SK-N-SH (cell line): Measurements from ENCODE around the gene SLC12A6. TPM values are rescaled to one million over a fixed set of nuclear protein-coding genes. Genes with fewer than 3 reads are reported as not detected.

Experiments used
- CTCF ChIA-PET: fragments of 300-600, 350-600 bp; formaldehyde crosslinking; extraction: SDS; loops from one replicate; lab custom pipeline; 2021; lab: Yijun Ruan, JAX
- POLR2A ChIA-PET: fragments of 350-600 bp; sonication (Branson Sonifier 250); formaldehyde crosslinking; extraction: SDS; loops from one replicate; lab custom pipeline; 2020; ENCODE audit warnings: antibody characterized with exemption, inconsistent platforms; lab: Yijun Ruan, JAX
- DNase-seq: peaks from one replicate; pipeline ENCODE4 v3.0.0; 2012
- H2AFZ ChIP-seq: fragments of 200-600 bp; sonication (generic); 2 replicates; pipeline ENCODE4 v1.8.1; 2016; ENCODE audit warnings: antibody characterized with exemption, mild to moderate bottlenecking, low read depth
- H3F3A ChIP-seq: fragments of 200-600 bp; sonication (generic); replicated peaks from 2 replicates; pipeline ENCODE3; 2016; ENCODE audit warnings: antibody characterized with exemption, mild to moderate bottlenecking; ENCODE audit not compliant: insufficient read depth
- H3K27ac ChIP-seq, 2 experiments: fragments of 200-500 bp in 1 of 2; fragments of 200-600 bp in 1 of 2; sonication (Bioruptor generic) in 1 of 2; sonication (generic), shearing (Covaris generic) in 1 of 2; 2 replicates each; pipeline versions ENCODE4 v1.5.1 to v1.6.1; 2014 to 2016; ENCODE audit warnings: low read depth in 2 of 2, inconsistent platforms in 1 of 2, low read length in 1 of 2, mild to moderate bottlenecking in 1 of 2, mixed read lengths in 1 of 2
- H3K27me3 ChIP-seq: fragments of 200-600 bp; sonication (generic), shearing (Covaris generic); 2 replicates; pipeline ENCODE4 v1.6.1; 2016; ENCODE audit warnings: mixed run types; ENCODE audit not compliant: insufficient read depth
- H3K36me3 ChIP-seq, 2 experiments: fragments of 200-500 bp in 1 of 2; fragments of 200-600 bp in 1 of 2; sonication (Bioruptor generic) in 1 of 2; sonication (generic) in 1 of 2; replicated peaks in 1 of 2; 2 replicates each; pipeline versions ENCODE3 to v1.5.1; 2014 to 2016; ENCODE audit warnings: low read length in 1 of 2, mild to moderate bottlenecking in 1 of 2; ENCODE audit not compliant: insufficient read depth in 2 of 2, control insufficient read depth in 1 of 2
- H3K4me1 ChIP-seq, 2 experiments: fragments of 200-500 bp in 1 of 2; fragments of 200-600 bp in 1 of 2; sonication (Bioruptor generic) in 1 of 2; sonication (generic), shearing (Covaris generic) in 1 of 2; 2 replicates each; pipeline versions ENCODE4 v1.5.1 to v1.6.1; 2014 to 2016; ENCODE audit warnings: low read depth in 1 of 2, low read length in 1 of 2, mixed run types in 1 of 2; ENCODE audit not compliant: insufficient read depth in 2 of 2, control insufficient read depth in 1 of 2
- H3K4me2 ChIP-seq: fragments of 200-600 bp; sonication (generic), shearing (Covaris generic); 2 replicates; pipeline ENCODE4 v1.6.1; 2017; ENCODE audit warnings: mixed run types
- H3K4me3 ChIP-seq, 2 experiments: fragments of 200-500 bp in 1 of 2; fragments of 200-600 bp in 1 of 2; sonication (Bioruptor generic) in 1 of 2; sonication (generic), shearing (Covaris generic) in 1 of 2; 2 replicates each; pipeline versions ENCODE4 v1.5.1 to v1.8.1; 2014 to 2016; ENCODE audit warnings: low read depth in 2 of 2, inconsistent platforms in 1 of 2, low read length in 1 of 2, mild to moderate bottlenecking in 1 of 2, mixed read lengths in 1 of 2, moderate library complexity in 1 of 2
- H3K79me2 ChIP-seq: fragments of 200-600 bp; sonication (generic); 2 replicates; pipeline ENCODE4 v1.8.1; 2017; ENCODE audit warnings: mild to moderate bottlenecking; ENCODE audit not compliant: insufficient read depth
- H3K9ac ChIP-seq: fragments of 200-600 bp; sonication (generic); 2 replicates; pipeline ENCODE4 v1.6.1; 2017; ENCODE audit warnings: mixed run types
- H3K9me2 ChIP-seq: fragments of 200-600 bp; sonication (generic); 2 replicates; pipeline ENCODE4 v1.6.1; 2017; ENCODE audit warnings: mixed run types
- H3K9me3 ChIP-seq: fragments of 200-600 bp; sonication (generic); 2 replicates; pipeline ENCODE4 v1.6.1; 2017; ENCODE audit warnings: mixed run types, mild to moderate bottlenecking, moderate library complexity
- H4K20me1 ChIP-seq: fragments of 200-600 bp; sonication (generic); 2 replicates; pipeline ENCODE4 v1.6.1; 2017; ENCODE audit warnings: mild to moderate bottlenecking, mixed run types; ENCODE audit not compliant: insufficient read depth
- ELF1 ChIP-seq: IDR thresholded peaks from 2 replicates; pipeline ENCODE4 v1.4.0; 2012
- EZH2phosphoT487 ChIP-seq: fragments of 200-600 bp; sonication (generic); IDR thresholded peaks from 2 replicates; pipeline ENCODE4 v1.6.1; 2017; ENCODE audit warnings: low read depth, mixed run types, mild to moderate bottlenecking, antibody characterized with exemption, moderate library complexity, borderline replicate concordance
- NFIC ChIP-seq: IDR thresholded peaks from 2 replicates; pipeline ENCODE4 v1.4.0; 2012; ENCODE audit warnings: borderline replicate concordance
- NRF1 ChIP-seq: IDR thresholded peaks from 2 replicates; pipeline ENCODE4 v1.6.1; 2012; ENCODE audit warnings: low read depth, mild to moderate bottlenecking, low read length
- POLR2AphosphoS5 ChIP-seq: IDR thresholded peaks from 2 replicates; pipeline ENCODE4 v1.6.1; 2012; ENCODE audit warnings: low read depth, low read length
- RAD21 ChIP-seq: IDR thresholded peaks from 2 replicates; pipeline ENCODE4 v1.6.1; 2012; ENCODE audit warnings: mild to moderate bottlenecking, low read length
- RCOR1 ChIP-seq: fragments of 150-350 bp; IDR thresholded peaks from 2 replicates; pipeline ENCODE4 v1.6.1; 2017; ENCODE audit warnings: antibody characterized with exemption, low read length
- REST ChIP-seq: IDR thresholded peaks from 2 replicates; pipeline ENCODE4 v1.6.1; 2012; ENCODE audit warnings: mild to moderate bottlenecking, low read depth, low read length, moderate library complexity
- RFX5 ChIP-seq: IDR thresholded peaks from 2 replicates; pipeline ENCODE4 v1.6.1; 2012; ENCODE audit warnings: mild to moderate bottlenecking, improper control_type of control experiment, low read length
- TAF1 ChIP-seq: IDR thresholded peaks from 2 replicates; pipeline ENCODE4 v1.6.1; 2012; ENCODE audit warnings: low read depth, mild to moderate bottlenecking, low read length, moderate library complexity, borderline replicate concordance
- TCF12 ChIP-seq: IDR thresholded peaks from 2 replicates; pipeline ENCODE4 v1.4.0; 2012
- YY1 ChIP-seq: IDR thresholded peaks from 2 replicates; pipeline ENCODE4 v1.4.0; 2012; ENCODE audit warnings: low read depth, mild to moderate bottlenecking
- ZBTB33 ChIP-seq: IDR thresholded peaks from 2 replicates; pipeline ENCODE4 v1.4.0; 2012; ENCODE audit warnings: low read depth, borderline replicate concordance
- WGBS: methylation state at CpG from one replicate; pipeline ENCODE4 v1.1.6; 2017; ENCODE audit warnings: low lambda C conversion rate; 5-methylcytosine and 5-hydroxymethylcytosine counted together
- polyA plus RNA-seq, 3 experiments: library from polyadenylated mRNA; depleted of rRNA; stranded (reverse); fragments of >200 nt; gene quantifications; 2 replicates each; pipeline ENCODE4 v1.2.3, GENCODE V29; 2012

SLC12A6 gene
- polyA plus RNA-seq, 1 of the 3 experiments (the other 2 are of a cell fraction) = 7.7 TPM

DNA sequence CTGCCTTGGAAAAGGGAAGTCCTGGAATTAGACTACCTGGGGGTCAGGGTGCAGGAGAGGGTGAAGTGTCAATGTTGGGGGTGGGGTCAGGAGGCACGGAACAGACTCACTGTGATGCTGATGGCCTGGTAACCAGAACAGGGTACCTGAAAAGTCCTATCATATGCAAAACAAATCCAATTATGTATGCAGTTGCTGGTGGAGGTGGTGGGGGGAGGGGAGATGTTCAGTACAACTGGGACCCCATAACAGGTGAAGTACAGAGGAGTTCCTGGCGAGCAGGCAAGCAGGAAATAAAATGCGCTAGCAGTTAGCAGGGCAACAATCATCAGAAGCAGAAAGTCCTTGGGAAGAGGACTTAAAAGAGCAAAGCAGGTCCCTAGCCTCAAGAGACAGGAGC lies 123.4 kb downstream of the SLC12A6 start:
- no peak for DNase-seq
- WGBS = 94% methylated on average over 3 of the region's 3 CpGs
- POLR2A ChIA-PET = no interaction called here
- Histone ChIP-seq H3K9ac (no peak overlapping the region), H3K27ac (no peak overlapping the region), H3K27me3 (no peaks in the 10 kb centered on the region), H3K79me2 (peaks cover 4% of the 10 kb centered on the region), H3K9me2 (no peaks in the 10 kb centered on the region), H3K4me2 (no peak overlapping the region), H3K4me1 (peaks cover 0 to 2% of the 10 kb centered on the region in 2 experiments; a peak in 1 of 4 replicates), H3K4me3 (no peak overlapping the region), H3K9me3 (no peaks in the 10 kb centered on the region), H3F3A (peaks cover 16% of the 10 kb centered on the region), H2AFZ (no peak overlapping the region), H3K36me3 (no peaks in the 10 kb centered on the region), H4K20me1 (no peaks in the 10 kb centered on the region)
- no peak for TF ChIP-seq RCOR1
- CTCF ChIA-PET = interaction anchor here (0.7 to 1.3 kb wide), 3 partner anchors 20 to 153 kb away, joined by 3 read pairs; partner anchors contain the start of gene LPCAT4

GRCh38 chr15:34213690-34214089 lies 123.9 kb downstream of the SLC12A6 start:
- Histone ChIP-seq H3K79me2 (peaks cover 9% of the 10 kb centered on the region), H3K9me2 (no peaks in the 10 kb centered on the region), H2AFZ (no peak overlapping the region), H3K36me3 (no peaks in the 10 kb centered on the region), H3F3A (peaks cover 19% of the 10 kb centered on the region), H3K4me3 (no peak overlapping the region), H3K4me2 (no peak overlapping the region), H4K20me1 (no peaks in the 10 kb centered on the region), H3K4me1 (peaks cover 0 to 2% of the 10 kb centered on the region in 2 experiments; a peak in 2 of 4 replicates), H3K27ac (no peak overlapping the region), H3K9ac (no peak overlapping the region), H3K27me3 (no peaks in the 10 kb centered on the region), H3K9me3 (no peaks in the 10 kb centered on the region)
- TF ChIP-seq YY1 (no peak), NRF1 (no peak), POLR2AphosphoS5 (no peak), TCF12 (no peak), EZH2phosphoT487 (no peak), NFIC (no peak), RFX5 (no peak), RCOR1 (no peak), RAD21 (no peak), ZBTB33 (no peak), ELF1 (no peak), REST (no peak), TAF1 (no peak)
- WGBS = 39% methylated on average over 4 of the region's 4 CpGs
- POLR2A ChIA-PET = no interaction called here
- CTCF ChIA-PET = interaction anchor here (0.7 to 0.9 kb wide), 2 partner anchors 62 to 104 kb away, joined by 3 to 6 read pairs; no protein-coding TSS in a partner anchor
- DNase-seq = no peak
